Tracheal epithelial cell (primary cell): ENCODE data around the gene MAIP1. TPM values are rescaled to one million over a fixed set of nuclear protein-coding genes. Genes with fewer than 3 reads are reported as not detected.

ENCODE experiments used
- total RNA-seq: library from RNA; depleted of rRNA; stranded (reverse); fragments of >200 nt; gene quantifications from 2 replicates; pipeline ENCODE4 v1.2.1, GENCODE V29; 2014

The MAIP1 gene
- 25.8 and 31.8 TPM in 2 replicates for total RNA-seq

GRCh38 chr2:199955339-199956061 lies at the start of gene MAIP1, which contains the start of gene TYW5:
Gene MAIP1, plus strand, starts transcription at chr2:199955582. Its CDS starts 217 bp downstream, at chr2:199955799.
Gene TYW5, minus strand, starts transcription at chr2:199955491. Its CDS starts 21 bp downstream, at chr2:199955470.

GRCh38 chr2:199911052-199911876 lies 44.1 kb upstream of the MAIP1 start, which contains the start of gene C2orf69:
Gene C2orf69, plus strand, starts transcription at chr2:199911293. Its CDS starts 146 bp downstream, at chr2:199911439.

Other genes starting within 250 kb of the MAIP1 start
- 0.21 and 1.4 TPM in 2 replicates for gene FTCDNL1, start 104.4 kb upstream of the MAIP1 start, total RNA-seq
- gene C2orf69, start 44.3 kb upstream of the MAIP1 start, total RNA-seq, result 10.0 and 11.3 TPM in 2 replicates
- 8.5 and 9.2 TPM in 2 replicates for gene TYW5, start 91 bp upstream of the MAIP1 start, total RNA-seq